Heart right ventricle (tissue), 16 donors: ENCODE results near the gene MYO5B. TPM values are rescaled to one million over a fixed set of nuclear protein-coding genes. Genes with fewer than 3 reads are reported as not detected.

Source experiments
- ATAC-seq, 8 donors: fragments of 200-7000 bp; cut with Tn5 transposase; one replicate each; pipeline ENCODE4 v1.9.1; 2020; ENCODE audit warnings: mild to moderate bottlenecking in 8 of 8, moderate library complexity in 8 of 8, moderate number of reproducible peaks in 1 of 8
- DNase-seq, 2 donors: peaks; one replicate each; pipeline ENCODE4 v3.0.0-alpha.2; 2020
- H3K27ac ChIP-seq, 10 donors: fragments of 200-600 bp; sonication (generic) in 2 of 10; one replicate each; pipeline versions ENCODE4 v1.5.0 to v1.8.0; 2020 to 2022; ENCODE audit warnings: mild to moderate bottlenecking in 3 of 10
- H3K27me3 ChIP-seq, 7 donors: fragments of 200-600 bp; one replicate each; pipeline ENCODE4 v1.8.0; 2021 to 2022; ENCODE audit warnings: mild to moderate bottlenecking in 2 of 7
- H3K36me3 ChIP-seq, 9 donors: fragments of 200-600 bp; sonication (generic) in 1 of 9; one replicate each; pipeline versions ENCODE4 v1.5.0 to v1.8.0; 2020 to 2022; ENCODE audit warnings: mild to moderate bottlenecking in 2 of 9
- H3K4me1 ChIP-seq, 9 donors: fragments of 200-600 bp; sonication (generic) in 1 of 9; one replicate each; pipeline versions ENCODE4 v1.5.0 to v1.8.0; 2020 to 2022; ENCODE audit warnings: mild to moderate bottlenecking in 4 of 9
- H3K4me3 ChIP-seq, 10 donors: fragments of 200-600 bp; sonication (generic) in 2 of 10; one replicate each; pipeline versions ENCODE4 v1.5.0 to v1.8.0; 2020 to 2022; ENCODE audit warnings: mild to moderate bottlenecking in 7 of 10, moderate library complexity in 2 of 10
- H3K9me3 ChIP-seq, 11 donors: fragments of 200-600 bp in 10 of 11; sonication (generic) in 2 of 11; one replicate each; pipeline versions ENCODE4 v1.5.0 to v1.8.0; 2013 to 2022; ENCODE audit warnings: mild to moderate bottlenecking in 2 of 11, control low read depth in 1 of 11, moderate library complexity in 1 of 11
- WGBS, 2 donors: extraction: QIAGEN DNeasy Blood & Tissue Kit; methylation state at CpG; one replicate each; pipeline ENCODE4 v1.1.7; 2013; ENCODE audit warnings: inconsistent platforms in 1 of 2; 5-methylcytosine and 5-hydroxymethylcytosine counted together
- intact Hi-C, 10 donors: fragments of 100-400 bp; cut with DNase I; formaldehyde crosslinking; loops; one replicate each; pipeline versions ENCODE4 v1.11.1 to v1.14.2; 2022
- polyA plus RNA-seq, 2 donors: library from polyadenylated mRNA; stranded (reverse); fragments of 200-250 nt; gene quantifications; one replicate each; pipeline ENCODE4 v1.2.3, GENCODE V29; 2013
- total RNA-seq, 10 donors: library from RNA; stranded (reverse); fragmentation: NEBNext Ultra II Directional in 3 of 10; extraction: Animal tissue kit (Norgen Biotek cat#: 25700) in 3 of 10; gene quantifications; one replicate each; pipeline versions ENCODE4 v1.2.1 to v1.2.4, GENCODE V29; 2021 to 2023
- TF ChIP-seq, protein P1 (sequence below), 9 donors: fragments of 200-600 bp; sonication (generic) in 2 of 9; IDR thresholded peaks; one replicate each; pipeline versions ENCODE4 v1.5.0 to v1.8.0; 2021 to 2022; ENCODE audit warnings: antibody characterized with exemption in 9 of 9, mild to moderate bottlenecking in 5 of 9, moderate library complexity in 1 of 9
- donor health status: Arrhythmogenic right ventricular cardiomyopathy.
- donor health status: ischemic (EF 13 %, LVEDD 7.1; RV severe dilation, severe dysfunction).
- donor health status: healthy with polysubstance abuse.
- donor health status: DM: no; HTN: yes; CAD: no.
- donor health status: DM: no; HTN: no; CAD: no.
- donor health status: ischemic (EF 25% LVEDD 6.9; RV normal size, moderate dysfunction).
- donor health status: ischemic (EF 25% LVEDD 5.7; RV mildly dilated, moderate dysfunction).
- donor health status: healthy.
- donor health status: DM: yes; HTN: yes; CAD: no.
- donor health status: Ischemic cardiomyopathy.
- donor health status: ischemic (EF 35%, LVEDD 5.7; RV mildly dilated, moderate dysfunction).
- donor health status: nonischemic (EF 11% LVEDD 7.7; RV severe dilation, severe dysfunction).
- donor health status: DM: yes; HTN: yes; CAD: no.
- donor health status: PGD.
- donor health status: ischemic (EF 29% LVEDD 5.4; RV normal size, mild dysfunction).
- donor health status: nonischemic (EF 23%, LVEDD 6.1; RV moderate dilation, normal function).

Gene MYO5B
- total and polyA plus RNA-seq, 12 donors = 0.20 to 3.7 (median 0.93) TPM

DNA sequence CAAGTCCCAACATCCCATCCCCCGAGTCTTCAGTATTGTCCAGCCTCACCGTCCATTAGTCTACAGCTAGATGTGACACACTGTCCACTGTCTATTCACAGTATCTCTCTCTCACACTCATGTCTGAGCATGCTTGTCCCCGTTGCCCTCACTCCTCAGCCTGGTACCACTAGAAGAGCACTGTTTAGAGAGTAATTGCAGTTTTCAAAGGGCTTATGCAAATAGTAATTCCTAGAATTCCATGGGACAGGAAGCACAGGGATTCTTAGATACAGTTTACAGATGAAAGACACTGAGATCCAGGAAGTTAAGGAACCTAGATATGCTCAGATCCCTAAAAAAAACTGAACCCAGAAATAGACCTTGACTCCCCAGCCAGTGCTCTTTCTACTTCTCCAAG lies 125.5 kb downstream of the MYO5B start:
- no peaks in the 10 kb centered on the region for H3K36me3 ChIP-seq
- no peak overlapping the region for H3K27ac ChIP-seq
- H3K27me3 ChIP-seq = peaks cover 0 to 7% (median 0%) of the 10 kb centered on the region in 7 donors
- intact Hi-C loops = no loop called here
- H3K4me3 ChIP-seq = no peak overlapping the region
- WGBS, 2 donors = 83 to 85% methylated on average over 3 of the region's 3 CpGs
- TF ChIP-seq, protein P1, sequence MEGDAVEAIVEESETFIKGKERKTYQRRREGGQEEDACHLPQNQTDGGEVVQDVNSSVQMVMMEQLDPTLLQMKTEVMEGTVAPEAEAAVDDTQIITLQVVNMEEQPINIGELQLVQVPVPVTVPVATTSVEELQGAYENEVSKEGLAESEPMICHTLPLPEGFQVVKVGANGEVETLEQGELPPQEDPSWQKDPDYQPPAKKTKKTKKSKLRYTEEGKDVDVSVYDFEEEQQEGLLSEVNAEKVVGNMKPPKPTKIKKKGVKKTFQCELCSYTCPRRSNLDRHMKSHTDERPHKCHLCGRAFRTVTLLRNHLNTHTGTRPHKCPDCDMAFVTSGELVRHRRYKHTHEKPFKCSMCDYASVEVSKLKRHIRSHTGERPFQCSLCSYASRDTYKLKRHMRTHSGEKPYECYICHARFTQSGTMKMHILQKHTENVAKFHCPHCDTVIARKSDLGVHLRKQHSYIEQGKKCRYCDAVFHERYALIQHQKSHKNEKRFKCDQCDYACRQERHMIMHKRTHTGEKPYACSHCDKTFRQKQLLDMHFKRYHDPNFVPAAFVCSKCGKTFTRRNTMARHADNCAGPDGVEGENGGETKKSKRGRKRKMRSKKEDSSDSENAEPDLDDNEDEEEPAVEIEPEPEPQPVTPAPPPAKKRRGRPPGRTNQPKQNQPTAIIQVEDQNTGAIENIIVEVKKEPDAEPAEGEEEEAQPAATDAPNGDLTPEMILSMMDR (IDR thresholded peaks at IDR 0.05) = no peak
- peaks cover 0 to 9% (median 0%) of the 10 kb centered on the region in 9 donors for H3K4me1 ChIP-seq
- no peak for DNase-seq
- no peaks in the 10 kb centered on the region for H3K9me3 ChIP-seq
- ATAC-seq = no peak

DNA sequence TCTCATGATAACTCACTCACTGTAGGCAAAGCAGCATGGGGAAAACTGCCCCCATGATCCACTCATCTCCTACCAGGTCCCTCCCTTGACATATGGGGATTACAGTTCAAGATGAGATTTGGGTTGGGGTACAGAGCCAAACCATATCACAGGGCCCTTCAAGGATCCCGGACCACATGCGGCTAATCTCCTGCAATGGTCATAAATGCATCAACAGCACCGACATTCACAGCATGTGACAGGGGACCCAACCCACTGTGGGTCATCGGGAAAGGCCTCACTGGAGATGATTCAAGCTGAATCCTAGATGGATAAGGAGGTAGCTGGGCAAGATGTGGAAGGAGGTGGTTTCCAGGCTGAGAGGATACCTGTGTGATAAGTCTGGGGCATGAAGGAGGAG lies 129.4 kb downstream of the MYO5B start:
- DNase-seq (no peak), ATAC-seq (no peak)
- Histone ChIP-seq H3K27me3 (peaks cover 0 to 11% (median 0%) of the 10 kb centered on the region in 7 donors), H3K9me3 (no peaks in the 10 kb centered on the region), H3K4me3 (no peak overlapping the region), H3K4me1 (peaks cover 0 to 9% (median 0%) of the 10 kb centered on the region in 9 donors), H3K36me3 (no peaks in the 10 kb centered on the region), H3K27ac (no peak overlapping the region)
- intact Hi-C loops = no loop called here
- WGBS, 2 donors = 72 to 87% methylated on average over 4 of the region's 4 CpGs
- TF ChIP-seq, protein P1 (IDR thresholded peaks at IDR 0.05) = no peak

DNA sequence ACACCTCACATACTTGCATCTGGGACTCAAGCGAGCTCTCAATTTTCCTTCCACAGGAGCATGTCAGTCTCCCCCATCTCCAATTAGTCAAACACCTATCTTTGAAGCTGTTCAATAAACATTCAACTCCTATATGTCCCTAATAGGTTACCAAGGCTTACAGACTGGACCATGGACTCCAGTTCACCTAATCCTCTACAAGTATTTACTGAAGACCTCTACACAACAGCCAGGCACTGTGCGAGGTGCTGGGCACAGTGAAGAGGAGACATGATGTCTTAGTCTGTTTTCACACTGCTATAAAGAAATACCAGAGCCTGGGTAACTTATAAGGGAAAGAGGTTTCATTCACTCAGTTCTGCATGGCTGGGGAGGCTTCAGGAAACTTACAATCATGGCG lies 129.9 kb downstream of the MYO5B start:
- Histone ChIP-seq H3K4me1 (peaks cover 0 to 9% (median 0%) of the 10 kb centered on the region in 9 donors), H3K27ac (no peak overlapping the region), H3K4me3 (no peak overlapping the region), H3K27me3 (peaks cover 0 to 11% (median 0%) of the 10 kb centered on the region in 7 donors), H3K36me3 (no peaks in the 10 kb centered on the region), H3K9me3 (no peaks in the 10 kb centered on the region)
- TF ChIP-seq, protein P1 (IDR thresholded peaks at IDR 0.05) = no peak
- intact Hi-C loops = no loop called here
- DNase-seq (no peak), ATAC-seq (no peak)
- 86 to 89% methylated on average over 3 of the region's 3 CpGs for WGBS, 2 donors

DNA sequence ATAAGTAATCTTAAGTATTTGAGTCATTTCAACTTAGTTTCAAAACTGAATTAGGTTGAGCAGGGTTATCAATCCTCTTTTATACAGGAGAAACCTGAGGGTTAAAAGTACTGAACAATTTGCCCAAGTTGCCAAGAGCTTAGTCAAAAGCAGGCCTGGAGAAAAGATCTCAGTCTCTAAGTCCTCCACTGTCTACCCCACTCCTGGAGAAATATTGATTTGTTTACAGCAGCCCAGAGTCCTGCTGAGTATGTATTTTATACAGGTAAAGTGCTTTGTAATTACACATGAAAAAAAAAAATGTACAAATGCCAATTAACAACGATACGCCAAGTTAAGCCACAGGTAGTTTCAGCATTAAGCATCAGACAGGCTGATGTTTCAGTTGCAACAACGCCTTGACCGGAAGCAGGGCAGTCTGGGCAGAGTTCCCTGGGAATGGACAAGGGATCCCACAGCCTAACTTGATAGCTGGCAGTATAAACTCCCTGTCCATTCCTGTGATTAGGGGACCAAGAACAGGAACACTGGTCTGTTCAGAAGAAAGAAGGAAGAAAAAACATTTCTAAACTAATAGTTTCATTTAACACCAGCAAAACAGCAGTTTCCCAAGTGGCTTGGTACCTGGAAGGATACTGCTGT lies 132.9 kb downstream of the MYO5B start:
- peak; percentile 40 to 54 for DNase-seq
- Histone ChIP-seq H3K27me3 (peaks cover 0 to 16% (median 4%) of the 10 kb centered on the region in 7 donors), H3K4me3 (no peak overlapping the region), H3K4me1 (peaks cover 0 to 9% (median 0%) of the 10 kb centered on the region in 9 donors), H3K36me3 (no peaks in the 10 kb centered on the region), H3K9me3 (no peaks in the 10 kb centered on the region), H3K27ac (no peak overlapping the region)
- peak in 7 of 8 donors; percentile 51 to 88 (median 67) for ATAC-seq
- TF ChIP-seq, protein P1 (IDR thresholded peaks at IDR 0.05) = no peak
- WGBS, 2 donors = 41 to 74% methylated on average over 4 of the region's 4 CpGs
- intact Hi-C loops = no loop called here
